Astrocyte of the cerebellum (primary cell): Measurements from ENCODE around the gene NFKB1.

Source experiments
- DNase-seq: peaks from one replicate; pipeline ENCODE4 v3.0.0-alpha.2; 2011; ENCODE audit warnings: low read depth
- H3K4me3 ChIP-seq: 2 replicates; pipeline ENCODE4 v1.5.1; 2011; ENCODE audit warnings: mild to moderate bottlenecking, low read depth, low read length, moderate library complexity
- in situ Hi-C: cut with HindIII; loops from 2 replicates; pipeline ENCODE4 v1.10.0; 2017; ENCODE audit warnings: low sequenced_read_pairs
- TF ChIP-seq, protein P1 (sequence below): IDR thresholded peaks from 2 replicates; pipeline ENCODE4 v1.5.1; 2012; ENCODE audit warnings: low read length, low read depth, moderate library complexity, mild to moderate bottlenecking; ENCODE audit errors: missing control alignments

NFKB1 gene

DNA sequence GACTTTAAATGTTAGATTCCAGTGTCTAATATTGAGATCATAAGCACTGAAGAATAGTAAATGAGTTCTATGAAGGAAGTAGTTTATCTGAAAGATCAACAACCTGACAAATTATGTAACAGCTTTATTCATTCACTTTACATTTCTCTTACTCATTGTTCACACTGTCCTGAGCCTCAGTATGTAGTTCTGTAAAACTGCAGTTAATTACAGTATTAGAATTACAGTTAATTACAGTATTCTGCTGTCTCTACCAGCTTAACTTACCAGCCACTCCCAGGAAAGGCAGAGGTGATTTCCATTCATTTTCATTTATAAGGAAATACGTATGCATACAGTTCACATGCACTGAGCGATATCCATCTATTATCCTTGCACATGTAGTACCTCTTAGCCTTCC, 32.7 kb downstream of the NFKB1 start:
- DNase-seq, result no peak
- in situ Hi-C loops, result no loop called here
- TF ChIP-seq, protein P1, sequence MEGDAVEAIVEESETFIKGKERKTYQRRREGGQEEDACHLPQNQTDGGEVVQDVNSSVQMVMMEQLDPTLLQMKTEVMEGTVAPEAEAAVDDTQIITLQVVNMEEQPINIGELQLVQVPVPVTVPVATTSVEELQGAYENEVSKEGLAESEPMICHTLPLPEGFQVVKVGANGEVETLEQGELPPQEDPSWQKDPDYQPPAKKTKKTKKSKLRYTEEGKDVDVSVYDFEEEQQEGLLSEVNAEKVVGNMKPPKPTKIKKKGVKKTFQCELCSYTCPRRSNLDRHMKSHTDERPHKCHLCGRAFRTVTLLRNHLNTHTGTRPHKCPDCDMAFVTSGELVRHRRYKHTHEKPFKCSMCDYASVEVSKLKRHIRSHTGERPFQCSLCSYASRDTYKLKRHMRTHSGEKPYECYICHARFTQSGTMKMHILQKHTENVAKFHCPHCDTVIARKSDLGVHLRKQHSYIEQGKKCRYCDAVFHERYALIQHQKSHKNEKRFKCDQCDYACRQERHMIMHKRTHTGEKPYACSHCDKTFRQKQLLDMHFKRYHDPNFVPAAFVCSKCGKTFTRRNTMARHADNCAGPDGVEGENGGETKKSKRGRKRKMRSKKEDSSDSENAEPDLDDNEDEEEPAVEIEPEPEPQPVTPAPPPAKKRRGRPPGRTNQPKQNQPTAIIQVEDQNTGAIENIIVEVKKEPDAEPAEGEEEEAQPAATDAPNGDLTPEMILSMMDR, result no peak
- H3K4me3 ChIP-seq, result no peak overlapping the region

DNA sequence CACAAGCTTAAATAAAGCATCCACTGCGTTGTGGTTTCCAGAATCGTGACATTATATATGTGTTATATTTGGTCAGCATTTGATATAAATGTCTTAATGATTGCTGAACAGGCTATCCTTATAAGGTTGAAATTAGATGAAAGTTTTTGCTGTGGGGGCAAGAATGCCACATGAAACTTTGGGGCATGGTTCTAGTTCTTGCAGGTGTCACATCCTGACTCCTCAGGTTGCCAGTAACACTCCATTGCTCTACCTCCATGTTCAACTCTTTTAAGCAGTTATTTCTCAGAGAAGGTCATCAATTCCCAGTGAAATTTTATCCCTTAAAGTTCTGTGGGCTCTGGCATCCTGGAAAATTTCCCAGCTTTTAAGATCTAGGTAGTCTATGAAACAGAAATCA, 33.7 kb downstream of the NFKB1 start:
- no peak overlapping the region for H3K4me3 ChIP-seq
- in situ Hi-C loops, result no loop called here

DNA sequence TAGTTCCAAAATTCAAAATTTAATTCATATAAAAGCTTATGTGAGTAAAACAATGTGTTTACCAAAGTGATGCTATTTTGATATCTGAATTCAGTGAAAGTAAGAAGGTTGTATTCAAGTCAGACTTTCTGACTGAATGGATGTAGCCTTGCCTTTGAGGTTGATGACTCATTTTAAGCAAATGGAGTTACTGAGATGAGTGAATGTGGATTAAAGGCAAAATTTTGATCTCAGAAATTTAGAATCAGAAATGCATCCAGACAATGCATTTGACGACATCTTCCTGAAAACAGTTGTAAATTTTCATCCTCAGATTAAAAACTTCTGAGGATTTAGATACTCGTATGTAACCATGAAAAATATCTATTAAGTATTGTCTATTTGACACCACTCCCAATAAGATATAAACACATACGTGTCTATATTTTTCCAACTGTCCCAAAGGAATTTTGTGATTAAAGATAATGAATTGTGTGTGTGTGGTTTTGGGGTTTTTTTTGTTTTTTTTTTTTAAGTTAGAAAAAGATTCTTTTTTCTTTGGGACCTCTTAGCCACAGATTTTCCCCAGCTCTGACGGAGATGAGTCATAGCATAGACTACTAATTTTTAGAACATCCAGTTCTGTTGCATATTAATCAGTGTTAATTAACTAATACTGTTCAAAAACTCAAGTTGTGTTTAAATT, 34.4 kb downstream of the NFKB1 start:
- H3K4me3 ChIP-seq, result no peak overlapping the region
- peak; percentile 67 for DNase-seq
- TF ChIP-seq, protein P1, result no peak
- in situ Hi-C loops, result no loop called here

More for the DNA sequence above, 33.7 kb downstream of the NFKB1 start:
- TF ChIP-seq, protein P1, result no peak
- no peak for DNase-seq

DNA sequence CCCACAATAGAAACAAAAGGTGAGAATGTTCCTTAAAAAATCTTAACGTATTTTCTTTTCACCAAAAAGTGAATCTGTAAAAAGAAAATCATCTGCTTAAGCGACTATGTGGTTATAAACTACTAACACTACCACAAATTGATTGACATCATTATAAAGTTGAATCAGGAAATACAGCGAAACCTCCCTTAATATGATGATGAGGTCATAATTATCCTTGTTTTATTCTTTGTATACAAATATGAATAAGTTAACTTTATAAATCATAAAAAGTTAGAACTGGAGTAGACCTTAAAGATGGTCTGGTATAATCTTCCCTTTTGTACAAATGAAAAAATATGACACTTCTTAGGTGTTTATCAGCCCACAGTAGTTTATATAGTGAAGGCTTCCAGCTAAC, 35.6 kb downstream of the NFKB1 start:
- in situ Hi-C loops, result no loop called here
- no peak for DNase-seq
- TF ChIP-seq, protein P1, result no peak
- H3K4me3 ChIP-seq, result no peak overlapping the region

DNA sequence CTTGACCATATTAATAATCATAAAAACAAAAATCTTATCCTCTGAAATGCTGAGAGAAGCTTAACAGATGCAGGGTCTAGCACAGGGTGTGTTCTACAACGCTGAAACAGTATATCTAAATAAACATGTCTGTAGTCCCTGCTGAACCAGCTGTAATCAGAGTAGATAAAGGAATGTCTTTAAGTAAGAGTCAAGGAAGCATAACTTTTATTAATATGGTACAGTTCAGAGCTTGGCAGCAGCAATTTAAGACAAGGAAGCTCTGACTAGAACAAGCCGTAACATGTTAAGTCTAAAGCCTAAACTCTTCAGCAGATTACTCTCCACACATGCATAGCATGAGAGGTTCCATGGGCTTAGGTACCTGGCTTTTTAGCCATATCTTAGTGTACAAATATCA, 36.1 kb downstream of the NFKB1 start:
- no peak for DNase-seq
- in situ Hi-C loops, result no loop called here
- no peak overlapping the region for H3K4me3 ChIP-seq
- TF ChIP-seq, protein P1, result no peak

DNA sequence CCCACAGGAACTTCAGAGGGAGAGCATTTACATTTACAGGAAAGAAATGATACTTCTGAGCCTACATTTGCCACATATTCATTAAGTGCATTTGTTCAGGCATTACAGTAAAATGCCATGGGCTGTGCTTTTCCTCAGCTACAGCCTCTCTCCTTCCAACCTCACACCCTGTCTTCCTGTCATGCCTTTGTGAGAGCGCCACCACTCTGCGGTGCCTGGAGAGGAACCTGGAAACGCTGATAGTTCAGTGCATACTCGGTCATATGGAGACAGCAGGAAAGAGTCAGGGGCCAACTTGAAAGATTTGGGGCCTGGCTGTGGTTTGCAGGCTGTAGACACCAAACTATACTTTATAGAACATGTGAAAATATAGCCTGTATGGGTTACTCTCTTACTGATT, 40.5 kb downstream of the NFKB1 start:
- no peak for DNase-seq
- in situ Hi-C loops, result no loop called here
- TF ChIP-seq, protein P1, result no peak
- no peak overlapping the region for H3K4me3 ChIP-seq
